ENCODE results near the gene PRDM16.

The PRDM16 gene

DNA sequence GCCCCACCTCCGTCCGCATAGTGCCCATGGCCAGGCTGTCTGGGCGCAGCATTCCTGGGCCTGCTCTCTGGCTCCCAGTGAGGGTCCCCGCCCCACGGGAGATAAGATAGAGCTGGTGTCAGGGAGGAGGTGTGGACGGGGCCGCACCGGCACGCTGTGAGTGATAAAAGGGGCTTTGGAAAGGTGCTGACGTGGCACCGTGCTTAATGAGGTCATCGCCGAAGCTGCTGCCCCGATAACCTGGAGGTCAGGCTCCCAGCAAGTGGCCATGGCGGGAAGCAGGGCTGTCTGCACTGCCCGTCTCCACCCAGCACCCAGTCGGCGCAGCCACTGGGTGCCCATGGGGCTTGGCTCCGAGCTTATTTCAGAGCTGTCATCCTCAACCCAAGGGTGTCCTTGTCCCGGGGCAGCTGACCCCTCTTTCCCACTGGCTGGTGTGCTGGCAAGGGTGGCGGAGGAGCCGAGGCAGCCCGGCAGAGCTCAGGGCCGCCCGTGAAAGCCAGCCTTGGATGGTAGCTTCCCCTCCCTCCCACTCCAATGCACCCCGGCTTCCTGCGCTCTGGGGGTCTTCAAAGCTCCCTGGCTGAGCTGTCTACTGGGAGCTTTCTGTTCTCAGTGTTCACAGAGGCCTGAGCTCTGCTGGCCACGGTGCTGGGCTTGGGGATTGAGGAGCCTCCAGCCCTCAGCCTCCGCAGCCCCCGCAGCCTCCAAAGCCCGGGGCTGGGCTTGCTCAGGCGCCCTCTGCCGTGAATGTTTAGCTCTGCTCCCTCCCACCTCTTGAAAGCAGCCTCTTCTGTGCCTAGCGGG is 280.4 kb downstream of the PRDM16 start:
- Histone ChIP-seq H3K4me3 (ENCODE audit: low read length, poor library complexity, severe bottlenecking) (no peak overlapping the region), H3K9me2 (replicated peaks; ENCODE audit: low read depth, low read length) (no peaks in the 10 kb centered on the region), H3K4me2 (ENCODE audit: low read depth, low read length, poor library complexity, severe bottlenecking) (no peak overlapping the region), H3K79me2 (ENCODE audit: insufficient read depth, low read length) (no peaks in the 10 kb centered on the region), H4K20me1 (ENCODE audit: insufficient read depth, low read length, poor library complexity, severe bottlenecking) (no peaks in the 10 kb centered on the region), H3K27me3 (ENCODE audit: insufficient read depth, low read length, poor library complexity, severe bottlenecking) (no peaks in the 10 kb centered on the region), H2AFZ (ENCODE audit: low read length) (no peak overlapping the region), H3K9ac (ENCODE audit: low read depth, low read length, poor library complexity, severe bottlenecking) (no peak overlapping the region), H3K4me1 (ENCODE audit: insufficient read depth, low read length, poor library complexity, severe bottlenecking) (no peaks in the 10 kb centered on the region), H3F3A (ENCODE audit: low read depth) (no peaks in the 10 kb centered on the region), H3K9me3 (ENCODE audit: insufficient read depth, low read depth, low read length) (peaks cover 4% of the 10 kb centered on the region; the same call in 1 of the 2 replicates), H3K36me3 (ENCODE audit: insufficient read depth, low read length) (no peaks in the 10 kb centered on the region)
- TF ChIP-seq EZH2phosphoT487 (IDR thresholded peaks at IDR 0.05; ENCODE audit: borderline replicate concordance) (no peak), CTCF (conservative IDR thresholded peaks at IDR 0.05; ENCODE audit: low read length) (no peak)

- Histone ChIP-seq H4K20me1 (ENCODE audit: insufficient read depth, low read length, poor library complexity, severe bottlenecking) (no peaks in the 10 kb centered on the region), H3K4me2 (ENCODE audit: low read depth, low read length, poor library complexity, severe bottlenecking) (no peak overlapping the region), H3F3A (ENCODE audit: low read depth) (no peaks in the 10 kb centered on the region), H2AFZ (ENCODE audit: low read length) (no peak overlapping the region), H3K4me3 (ENCODE audit: low read length, poor library complexity, severe bottlenecking) (no peak overlapping the region), H3K36me3 (ENCODE audit: insufficient read depth, low read length) (no peaks in the 10 kb centered on the region), H3K9me2 (replicated peaks; ENCODE audit: low read depth, low read length) (no peaks in the 10 kb centered on the region), H3K4me1 (ENCODE audit: insufficient read depth, low read length, poor library complexity, severe bottlenecking) (no peaks in the 10 kb centered on the region), H3K27me3 (ENCODE audit: insufficient read depth, low read length, poor library complexity, severe bottlenecking) (no peaks in the 10 kb centered on the region), H3K9me3 (ENCODE audit: insufficient read depth, low read depth, low read length) (no peaks in the 10 kb centered on the region), H3K9ac (ENCODE audit: low read depth, low read length, poor library complexity, severe bottlenecking) (no peak overlapping the region), H3K79me2 (ENCODE audit: insufficient read depth, low read length) (no peaks in the 10 kb centered on the region)
- TF ChIP-seq CTCF (conservative IDR thresholded peaks at IDR 0.05; ENCODE audit: low read length) (no peak), EZH2phosphoT487 (IDR thresholded peaks at IDR 0.05; ENCODE audit: borderline replicate concordance) (no peak)
Observed at GRCh38 chr1:3349968-3350299, 280.9 kb downstream of the PRDM16 start.

DNA sequence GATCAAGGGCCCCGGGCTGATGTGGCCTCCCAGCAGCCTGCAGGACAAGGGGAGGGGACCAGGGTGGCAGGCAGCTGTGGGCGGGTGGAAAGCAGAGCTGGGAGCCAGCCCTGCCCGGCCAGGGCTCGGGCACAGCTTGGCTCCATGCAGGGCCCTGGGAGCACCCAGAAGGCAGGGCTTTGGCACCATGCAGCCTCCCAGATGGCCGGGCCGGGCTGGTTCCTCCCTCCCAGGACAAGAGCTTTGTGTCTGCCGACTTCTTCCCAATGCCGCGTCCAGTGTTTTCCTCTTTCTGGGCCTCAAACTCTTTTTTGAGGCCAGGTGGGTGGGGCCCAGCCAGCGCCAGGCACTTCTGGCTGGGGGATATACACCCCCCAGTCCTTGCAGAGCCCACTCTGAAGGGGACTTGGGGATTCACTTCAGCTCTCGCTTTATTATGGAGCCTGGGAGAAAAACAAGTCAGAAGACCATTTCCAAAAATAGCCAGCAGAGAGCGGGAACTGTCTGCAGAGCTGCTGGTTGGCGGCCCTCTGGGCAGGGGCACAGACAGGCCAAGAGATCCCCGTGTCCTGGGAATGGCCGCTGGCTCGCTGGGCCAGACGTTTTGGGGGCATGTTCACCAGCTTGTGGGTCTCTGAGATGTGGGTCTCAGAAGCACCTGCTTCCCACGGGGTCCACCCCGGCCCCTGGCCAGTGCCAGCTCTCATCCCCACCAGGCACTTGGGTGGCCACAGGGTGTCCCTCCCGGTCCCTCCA is 281.7 kb downstream of the PRDM16 start:
- no peaks in the 10 kb centered on the region for H3K27me3 ChIP-seq (ENCODE audit: insufficient read depth, low read length, poor library complexity, severe bottlenecking)
- no peak overlapping the region for H3K4me2 ChIP-seq (ENCODE audit: low read depth, low read length, poor library complexity, severe bottlenecking)
- no peaks in the 10 kb centered on the region for H3K9me3 ChIP-seq (ENCODE audit: insufficient read depth, low read depth, low read length)
- TF ChIP-seq EZH2phosphoT487 (IDR thresholded peaks at IDR 0.05; ENCODE audit: borderline replicate concordance) = no peak
- no peaks in the 10 kb centered on the region for H3K36me3 ChIP-seq (ENCODE audit: insufficient read depth, low read length)
- no peak overlapping the region for H3K9ac ChIP-seq (ENCODE audit: low read depth, low read length, poor library complexity, severe bottlenecking)
- H3K9me2 ChIP-seq (replicated peaks; ENCODE audit: low read depth, low read length) = no peaks in the 10 kb centered on the region
- no peaks in the 10 kb centered on the region for H3F3A ChIP-seq (ENCODE audit: low read depth)
- no peaks in the 10 kb centered on the region for H3K4me1 ChIP-seq (ENCODE audit: insufficient read depth, low read length, poor library complexity, severe bottlenecking)
- H3K79me2 ChIP-seq (ENCODE audit: insufficient read depth, low read length) = no peaks in the 10 kb centered on the region
- H2AFZ ChIP-seq (ENCODE audit: low read length) = no peak overlapping the region
- no peak overlapping the region for H3K4me3 ChIP-seq (ENCODE audit: low read length, poor library complexity, severe bottlenecking)
- H4K20me1 ChIP-seq (ENCODE audit: insufficient read depth, low read length, poor library complexity, severe bottlenecking) = no peaks in the 10 kb centered on the region
